Erythroblast (primary cell): ENCODE results near the gene RO60.

Experiments
- GATA1 ChIP-seq: IDR thresholded peaks from 2 replicates; pipeline ENCODE4 v1.6.1; 2011; ENCODE audit warnings: low read depth, mild to moderate bottlenecking, control low read depth, low read length, moderate library complexity
- POLR2A ChIP-seq: IDR thresholded peaks from 2 replicates; pipeline ENCODE4 v1.6.1; 2011; ENCODE audit warnings: mild to moderate bottlenecking, low read length

GRCh38 chr1:193077991-193078390 lies 18.6 kb downstream of the RO60 start:
- no peak for TF ChIP-seq POLR2A
- TF ChIP-seq GATA1, result no peak
